BLaER1 (cell line): ENCODE measurements around the gene SLC6A12.
A peak's percentile ranks its signal among the peaks of the same experiment; 100 is the strongest.
"Not testable (repeated sequence)": the region's sequence is repeated elsewhere in the genome, so short reads cannot be mapped to it uniquely, and the experiment has no call there.

Experiments used
- H3K27ac ChIP-seq: shearing (Covaris generic); formaldehyde crosslinking; 2 replicates; pipeline ENCODE4 v1.8.1; 2022
- H3K27me3 ChIP-seq: shearing (Covaris generic); formaldehyde crosslinking; 2 replicates; pipeline ENCODE4 v1.8.1; 2022
- H3K36me3 ChIP-seq: shearing (Covaris generic); formaldehyde crosslinking; 2 replicates; pipeline ENCODE4 v1.8.1; 2022
- H3K4me1 ChIP-seq: shearing (Covaris generic); formaldehyde crosslinking; 2 replicates; pipeline ENCODE4 v1.8.1; 2022
- H3K4me2 ChIP-seq: shearing (Covaris generic); formaldehyde crosslinking; 2 replicates; pipeline ENCODE4 v1.8.1; 2022
- H3K4me3 ChIP-seq: shearing (Covaris generic); formaldehyde crosslinking; 2 replicates; pipeline ENCODE4 v1.8.1; 2022
- H3K9ac ChIP-seq: shearing (Covaris generic); formaldehyde crosslinking; 2 replicates; pipeline ENCODE4 v1.8.1; 2022
- H3K9me3 ChIP-seq: shearing (Covaris generic); formaldehyde crosslinking; 2 replicates; pipeline ENCODE4 v1.8.1; 2022
- H4K20me1 ChIP-seq: shearing (Covaris generic); formaldehyde crosslinking; 2 replicates; pipeline ENCODE4 v1.8.1; 2022
- Cebpa-rat ChIP-seq: shearing (Covaris generic); IDR thresholded peaks from 2 replicates; pipeline ENCODE4 v1.8.1; 2022

Gene SLC6A12

DNA sequence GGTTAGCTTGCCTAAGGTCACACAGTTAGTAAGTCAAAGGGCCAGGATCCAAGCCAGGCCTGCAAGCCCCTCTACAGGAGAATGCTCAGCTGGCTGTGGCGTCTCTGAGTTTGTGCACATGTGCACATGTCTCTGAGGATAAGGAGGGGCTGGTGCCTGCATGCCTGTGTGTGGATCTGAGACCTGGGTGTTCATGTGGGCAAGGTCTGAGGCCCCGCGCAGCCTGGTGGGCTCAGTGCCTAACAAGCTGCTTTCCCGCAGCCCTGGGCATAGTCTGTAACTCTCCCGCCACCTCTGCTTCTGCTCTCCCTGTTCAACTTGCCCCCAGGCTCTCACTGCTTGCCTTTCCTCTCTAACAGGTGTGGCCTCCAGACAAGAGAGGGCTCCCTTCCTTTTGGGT is 4.3 kb upstream of the SLC6A12 start:
- no peak for TF ChIP-seq Cebpa-rat
- no peak overlapping the region for H3K27ac ChIP-seq
- H3K27me3 ChIP-seq, result peaks cover 9% of the 10 kb centered on the region; the same call in 1 of the 2 replicates
- H4K20me1 ChIP-seq, result no peaks in the 10 kb centered on the region
- H3K36me3 ChIP-seq, result no peaks in the 10 kb centered on the region
- H3K9ac ChIP-seq, result no peak overlapping the region
- no peaks in the 10 kb centered on the region for H3K9me3 ChIP-seq
- no peak overlapping the region for H3K4me2 ChIP-seq
- H3K4me1 ChIP-seq, result peaks cover 29% of the 10 kb centered on the region
- H3K4me3 ChIP-seq, result no peak overlapping the region

- H3K9me3 ChIP-seq, H3K4me2 ChIP-seq, H3K4me3 ChIP-seq, H3K9ac ChIP-seq, H3K36me3 ChIP-seq, H4K20me1 ChIP-seq, H3K27ac ChIP-seq: not testable (repeated sequence)
- H3K4me1 ChIP-seq, result peaks cover 41% of the 10 kb centered on the region
- H3K27me3 ChIP-seq, result peaks cover 12% of the 10 kb centered on the region; the same call in 1 of the 2 replicates
Measured at GRCh38 chr12:217029-217428, 3.1 kb upstream of the SLC6A12 start.

DNA sequence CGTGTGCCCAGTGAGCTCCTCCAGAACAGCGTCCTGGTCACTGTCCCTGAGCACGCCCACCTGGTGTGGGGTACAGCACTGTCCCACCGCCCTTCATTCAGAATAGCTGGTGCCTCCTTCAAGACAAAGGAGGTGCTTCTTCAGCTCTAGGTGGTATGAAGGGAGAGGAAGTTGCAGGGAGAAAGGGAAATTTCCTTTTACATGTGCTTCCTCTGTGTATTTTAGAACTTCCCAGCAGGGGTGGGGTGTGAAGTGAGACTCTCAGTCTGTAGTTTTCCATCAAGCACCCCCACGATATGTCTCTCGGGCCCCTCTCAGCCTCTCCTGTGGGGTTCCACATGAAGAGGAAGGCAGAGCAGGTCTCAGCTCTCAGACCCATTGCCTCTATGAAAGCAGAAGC is 1.2 kb upstream of the SLC6A12 start:
- no peak for TF ChIP-seq Cebpa-rat
- 0 out of 2 replicates have a peak overlapping the region, but pooled peaks have one; percentile 1 for H3K4me2 ChIP-seq
- H3K27me3 ChIP-seq, result peaks cover 12% of the 10 kb centered on the region; the same call in 1 of the 2 replicates
- H4K20me1 ChIP-seq, result no peaks in the 10 kb centered on the region
- no peak overlapping the region for H3K4me3 ChIP-seq
- H3K9ac ChIP-seq, result no peak overlapping the region
- peaks cover 42% of the 10 kb centered on the region for H3K4me1 ChIP-seq
- no peaks in the 10 kb centered on the region for H3K9me3 ChIP-seq
- no peak overlapping the region for H3K27ac ChIP-seq
- no peaks in the 10 kb centered on the region for H3K36me3 ChIP-seq

- H3K27me3 ChIP-seq, result peaks cover 12% of the 10 kb centered on the region; the same call in 1 of the 2 replicates
- H3K9ac ChIP-seq, result no peak overlapping the region
- H3K9me3 ChIP-seq, result no peaks in the 10 kb centered on the region
- H3K4me1 ChIP-seq, result peaks cover 33% of the 10 kb centered on the region
- H3K4me2 ChIP-seq, result peak overlapping the region; percentile 64
- H3K36me3 ChIP-seq, result no peaks in the 10 kb centered on the region
- no peak overlapping the region for H3K27ac ChIP-seq
- TF ChIP-seq Cebpa-rat, result no peak
- H3K4me3 ChIP-seq, result no peak overlapping the region
- H4K20me1 ChIP-seq, result no peaks in the 10 kb centered on the region
Measured at GRCh38 chr12:213527-213932, 427 bp downstream of the SLC6A12 start.

GRCh38 chr12:212715-213526 is 1.0 kb downstream of the SLC6A12 start:
- Histone ChIP-seq H3K4me1 (peaks cover 33% of the 10 kb centered on the region), H3K36me3 (no peaks in the 10 kb centered on the region), H3K9ac (no peak overlapping the region), H3K9me3 (no peaks in the 10 kb centered on the region), H3K4me3 (no peak overlapping the region), H3K27me3 (peaks cover 12% of the 10 kb centered on the region; the same call in 1 of the 2 replicates), H3K27ac (no peak overlapping the region), H4K20me1 (no peaks in the 10 kb centered on the region), H3K4me2 (peak overlapping the region; percentile 64)
- no peak for TF ChIP-seq Cebpa-rat

GRCh38 chr12:212415-212714 is 1.6 kb downstream of the SLC6A12 start:
- Histone ChIP-seq H3K27me3 (peaks cover 12% of the 10 kb centered on the region; the same call in 1 of the 2 replicates), H3K4me1 (peaks cover 33% of the 10 kb centered on the region), H3K4me3 (no peak overlapping the region), H3K9me3 (no peaks in the 10 kb centered on the region), H3K27ac (no peak overlapping the region), H4K20me1 (no peaks in the 10 kb centered on the region), H3K36me3 (no peaks in the 10 kb centered on the region), H3K4me2 (peak overlapping the region; percentile 64), H3K9ac (no peak overlapping the region)
- no peak for TF ChIP-seq Cebpa-rat

GRCh38 chr12:211639-212414 is 2.1 kb downstream of the SLC6A12 start:
- no peaks in the 10 kb centered on the region for H3K9me3 ChIP-seq
- no peak overlapping the region for H3K9ac ChIP-seq
- H3K4me2 ChIP-seq, result peak overlapping the region; percentile 64
- no peak for TF ChIP-seq Cebpa-rat
- H3K4me1 ChIP-seq, result peaks cover 33% of the 10 kb centered on the region
- no peaks in the 10 kb centered on the region for H4K20me1 ChIP-seq
- H3K36me3 ChIP-seq, result no peaks in the 10 kb centered on the region
- H3K27ac ChIP-seq, result no peak overlapping the region
- H3K4me3 ChIP-seq, result no peak overlapping the region
- H3K27me3 ChIP-seq, result peaks cover 12% of the 10 kb centered on the region; the same call in 1 of the 2 replicates

DNA sequence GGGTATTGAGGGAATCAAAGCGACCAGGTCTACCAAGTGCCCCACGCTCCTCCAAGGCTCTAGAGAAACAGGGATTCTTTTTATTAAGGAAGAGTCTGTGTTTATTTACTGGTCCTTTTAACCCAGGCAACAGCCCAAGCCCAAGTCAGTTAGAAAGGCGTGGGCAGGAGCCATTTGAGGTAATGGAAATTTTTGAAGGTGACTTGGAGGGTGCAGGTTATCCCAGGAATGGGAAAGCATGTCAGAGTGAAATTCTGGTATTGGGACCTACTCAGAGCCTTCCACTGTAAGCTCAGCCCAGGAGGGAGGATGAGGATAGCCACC is 2.9 kb downstream of the SLC6A12 start:
- Histone ChIP-seq H3K4me1 (peaks cover 33% of the 10 kb centered on the region), H3K27ac (no peak overlapping the region), H3K36me3 (no peaks in the 10 kb centered on the region), H3K9me3 (no peaks in the 10 kb centered on the region), H3K9ac (no peak overlapping the region), H4K20me1 (no peaks in the 10 kb centered on the region), H3K4me3 (no peak overlapping the region), H3K4me2 (no peak overlapping the region), H3K27me3 (peaks cover 12% of the 10 kb centered on the region; the same call in 1 of the 2 replicates)
- TF ChIP-seq Cebpa-rat, result no peak

DNA sequence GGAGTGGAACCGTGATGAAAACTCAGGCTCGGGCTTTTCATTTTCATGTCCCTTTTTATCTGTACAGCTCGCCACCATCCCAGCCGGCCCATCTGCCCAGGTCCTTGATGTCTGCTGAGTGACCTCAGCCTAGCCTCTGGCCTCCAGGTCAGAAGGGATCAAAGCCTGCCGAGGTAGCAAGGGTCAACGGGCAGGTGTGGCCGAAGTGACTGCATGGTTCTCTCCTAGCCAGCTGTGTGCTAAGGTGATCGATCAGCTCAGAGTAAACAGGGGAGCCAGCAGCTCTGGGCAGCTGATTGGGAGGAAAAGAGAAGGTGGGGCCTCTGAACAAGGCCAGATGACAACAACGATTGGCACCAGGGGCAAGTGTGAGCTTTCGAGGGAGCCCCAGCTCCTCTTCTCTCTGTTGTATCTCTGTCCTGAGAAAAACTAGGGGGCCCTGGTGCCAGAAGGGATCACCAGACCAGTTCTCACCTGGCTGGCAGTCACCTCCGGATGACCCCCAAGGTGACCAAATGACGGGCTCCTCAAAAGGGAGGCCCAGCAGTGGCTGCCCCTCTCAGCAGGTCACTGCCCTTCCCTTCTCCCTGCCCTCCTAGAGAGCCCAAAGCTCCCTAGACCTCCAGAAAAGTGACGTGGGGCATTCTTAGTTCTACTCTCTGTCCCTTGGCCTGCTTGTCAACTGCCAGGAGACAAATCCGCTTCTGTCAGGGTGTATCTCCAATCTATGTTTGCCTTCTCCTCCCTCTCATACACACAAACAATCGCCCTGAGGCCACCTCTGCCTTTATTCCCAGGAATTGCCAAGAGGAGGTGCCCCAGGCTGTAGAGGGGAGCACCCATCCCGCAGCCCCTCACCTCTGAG is 3.4 kb downstream of the SLC6A12 start:
- Histone ChIP-seq H3K27ac (no peak overlapping the region), H3K4me1 (peaks cover 33% of the 10 kb centered on the region), H3K4me2 (no peak overlapping the region), H4K20me1 (no peaks in the 10 kb centered on the region), H3K36me3 (no peaks in the 10 kb centered on the region), H3K27me3 (peaks cover 12% of the 10 kb centered on the region; the same call in 1 of the 2 replicates), H3K4me3 (no peak overlapping the region), H3K9ac (no peak overlapping the region), H3K9me3 (no peaks in the 10 kb centered on the region)
- TF ChIP-seq Cebpa-rat, result no peak
